GM15510 (cell line): Measurements from ENCODE around the gene RASL11A.

ENCODE experiments used
- POLR2A ChIP-seq: IDR thresholded peaks from 3 replicates; pipeline ENCODE4 v1.6.1; 2011; ENCODE audit warnings: borderline replicate concordance; ENCODE audit not compliant: insufficient read length; ENCODE audit errors: extremely low read depth

The RASL11A gene

GRCh38 chr13:27308941-27309340, 38.3 kb downstream of the RASL11A start:
- no peak for TF ChIP-seq POLR2A

GRCh38 chr13:27309401-27309958, 38.9 kb downstream of the RASL11A start:
- TF ChIP-seq POLR2A: no peak

GRCh38 chr13:27309967-27310598, 39.5 kb downstream of the RASL11A start:
- TF ChIP-seq POLR2A: no peak

GRCh38 chr13:27310946-27311345, 40.3 kb downstream of the RASL11A start:
- no peak for TF ChIP-seq POLR2A

- TF ChIP-seq POLR2A: no peak
Observed at GRCh38 chr13:27311518-27312210, 41.0 kb downstream of the RASL11A start.

- no peak for TF ChIP-seq POLR2A
Observed at GRCh38 chr13:27313770-27314169, 43.1 kb downstream of the RASL11A start.

- no peak for TF ChIP-seq POLR2A
Observed at GRCh38 chr13:27319404-27319803, 48.8 kb downstream of the RASL11A start.

GRCh38 chr13:27321468-27322431, 51.1 kb downstream of the RASL11A start:
- no peak for TF ChIP-seq POLR2A
